IPS-18a (cell line): Measurements from ENCODE around the gene GAS6.
"Not testable (repeated sequence)": the region's sequence is repeated elsewhere in the genome, so short reads cannot be mapped to it uniquely, and the experiment has no call there.

Experiments used
- H3K27ac ChIP-seq: one replicate; pipeline ENCODE4 v1.5.1; 2013; ENCODE audit warnings: low read length
- H3K27me3 ChIP-seq: one replicate; pipeline ENCODE4 v1.6.1; 2013; ENCODE audit warnings: mild to moderate bottlenecking, low read length; ENCODE audit not compliant: control insufficient read depth, insufficient read depth
- H3K36me3 ChIP-seq: one replicate; pipeline ENCODE4 v1.6.1; 2013; ENCODE audit warnings: low read depth, low read length; ENCODE audit not compliant: control insufficient read depth
- H3K4me1 ChIP-seq: one replicate; pipeline ENCODE4 v1.6.1; 2013; ENCODE audit warnings: low read depth, low read length; ENCODE audit not compliant: control insufficient read depth
- H3K4me3 ChIP-seq: one replicate; pipeline ENCODE4 v1.5.1; 2013; ENCODE audit warnings: low read length
- H3K9ac ChIP-seq: one replicate; pipeline ENCODE4 v1.6.1; 2013; ENCODE audit warnings: mild to moderate bottlenecking, low read length, moderate library complexity
- H3K9me3 ChIP-seq: one replicate; pipeline ENCODE4 v1.6.1; 2013; ENCODE audit warnings: low read depth, low read length; ENCODE audit not compliant: control insufficient read depth

The GAS6 gene

GRCh38 chr13:113838711-113839201, 25.1 kb downstream of the GAS6 start:
- H3K9me3 ChIP-seq = no peaks in the 10 kb centered on the region
- H3K4me3 ChIP-seq = no peak overlapping the region
- H3K27me3 ChIP-seq = no peaks in the 10 kb centered on the region
- H3K27ac ChIP-seq = no peak overlapping the region
- H3K36me3 ChIP-seq = peaks cover 3% of the 10 kb centered on the region
- no peak overlapping the region for H3K9ac ChIP-seq
- peaks cover 4% of the 10 kb centered on the region for H3K4me1 ChIP-seq

GRCh38 chr13:113837560-113838355, 26.1 kb downstream of the GAS6 start:
- Histone ChIP-seq H3K9me3 (no peaks in the 10 kb centered on the region), H3K27ac (no peak overlapping the region), H3K27me3 (no peaks in the 10 kb centered on the region), H3K36me3 (peaks cover 6% of the 10 kb centered on the region), H3K4me3 (no peak overlapping the region), H3K4me1 (peaks cover 4% of the 10 kb centered on the region), H3K9ac (no peak overlapping the region)

GRCh38 chr13:113836768-113837559, 26.9 kb downstream of the GAS6 start:
- Histone ChIP-seq H3K36me3 (peaks cover 6% of the 10 kb centered on the region), H3K4me3 (no peak overlapping the region), H3K27me3 (no peaks in the 10 kb centered on the region), H3K9me3 (no peaks in the 10 kb centered on the region), H3K27ac (no peak overlapping the region), H3K9ac (no peak overlapping the region), H3K4me1 (peaks cover 4% of the 10 kb centered on the region)

GRCh38 chr13:113835461-113836270, 28.2 kb downstream of the GAS6 start:
- Histone ChIP-seq H3K9me3 (no peaks in the 10 kb centered on the region), H3K9ac (no peak overlapping the region), H3K27ac (no peak overlapping the region), H3K4me1 (peaks cover 4% of the 10 kb centered on the region), H3K4me3 (no peak overlapping the region), H3K27me3 (no peaks in the 10 kb centered on the region), H3K36me3 (peaks cover 6% of the 10 kb centered on the region)

- H3K27ac ChIP-seq = no peak overlapping the region
- no peak overlapping the region for H3K9ac ChIP-seq
- H3K36me3 ChIP-seq = peaks cover 6% of the 10 kb centered on the region
These were observed 29.2 kb downstream of the GAS6 start for GRCh38 chr13:113834496-113835200.

GRCh38 chr13:113834006-113834405, 29.9 kb downstream of the GAS6 start:
- not testable (repeated sequence) for H3K9ac ChIP-seq, H3K27me3 ChIP-seq, H3K4me1 ChIP-seq, H3K9me3 ChIP-seq, H3K27ac ChIP-seq, H3K4me3 ChIP-seq, H3K36me3 ChIP-seq

More at GRCh38 chr13:113834496-113835200, 29.2 kb downstream of the GAS6 start:
- Histone ChIP-seq H3K9me3 (no peaks in the 10 kb centered on the region), H3K4me3 (no peak overlapping the region), H3K27me3 (no peaks in the 10 kb centered on the region), H3K4me1 (peaks cover 4% of the 10 kb centered on the region)

GRCh38 chr13:113833111-113833830, 30.6 kb downstream of the GAS6 start:
- Histone ChIP-seq H3K9me3 (no peaks in the 10 kb centered on the region), H3K27ac (no peak overlapping the region), H3K36me3 (peaks cover 6% of the 10 kb centered on the region), H3K9ac (no peak overlapping the region), H3K4me3 (no peak overlapping the region), H3K4me1 (peaks cover 4% of the 10 kb centered on the region), H3K27me3 (no peaks in the 10 kb centered on the region)

- H3K4me3 ChIP-seq = no peak overlapping the region
These were observed 31.2 kb downstream of the GAS6 start for GRCh38 chr13:113832631-113833030.

GRCh38 chr13:113832205-113832604, 31.7 kb downstream of the GAS6 start:
- Histone ChIP-seq H3K9ac (no peak overlapping the region), H3K4me3 (no peak overlapping the region), H3K27ac (no peak overlapping the region), H3K36me3 (peaks cover 10% of the 10 kb centered on the region), H3K27me3 (no peaks in the 10 kb centered on the region), H3K4me1 (no peaks in the 10 kb centered on the region), H3K9me3 (no peaks in the 10 kb centered on the region)

More at GRCh38 chr13:113832631-113833030, 31.2 kb downstream of the GAS6 start:
- H3K36me3 ChIP-seq = peaks cover 6% of the 10 kb centered on the region
- no peaks in the 10 kb centered on the region for H3K27me3 ChIP-seq
- no peaks in the 10 kb centered on the region for H3K9me3 ChIP-seq
- H3K9ac ChIP-seq = no peak overlapping the region
- H3K27ac ChIP-seq = no peak overlapping the region
- no peaks in the 10 kb centered on the region for H3K4me1 ChIP-seq

GRCh38 chr13:113831061-113831460, 32.8 kb downstream of the GAS6 start:
- no peaks in the 10 kb centered on the region for H3K27me3 ChIP-seq
- H3K4me3 ChIP-seq = no peak overlapping the region
- H3K27ac ChIP-seq = no peak overlapping the region
- H3K9ac ChIP-seq = no peak overlapping the region
- H3K4me1 ChIP-seq = no peaks in the 10 kb centered on the region
- no peaks in the 10 kb centered on the region for H3K9me3 ChIP-seq
- H3K36me3 ChIP-seq = peaks cover 13% of the 10 kb centered on the region
